HPDE6-E6E7 (cell line): Measurements from ENCODE around the gene PZP.

Experiments
- DNase-seq: peaks from one replicate; pipeline ENCODE4 v3.0.0; 2011; ENCODE audit warnings: missing footprints; ENCODE audit errors: extremely low spot score

The PZP gene

GRCh38 chr12:9124383-9125031 is 83.7 kb downstream of the PZP start:
- DNase-seq = no peak

GRCh38 chr12:9123781-9124382 is 84.3 kb downstream of the PZP start:
- no peak for DNase-seq

- no peak for DNase-seq
Observed at GRCh38 chr12:9122091-9122609, 86.0 kb downstream of the PZP start.

- DNase-seq = no peak
Observed at GRCh38 chr12:9120487-9121184, 87.6 kb downstream of the PZP start.

GRCh38 chr12:9118158-9118557 is 90.0 kb downstream of the PZP start:
- DNase-seq = no peak

GRCh38 chr12:9115731-9116559 is 92.2 kb downstream of the PZP start, which contains the start of gene A2M:
Gene A2M (minus strand): TSS chr12:9115919. CDS start chr12:9115849, 70 bp downstream.
- DNase-seq = no peak

GRCh38 chr12:9114946-9115345 is 93.2 kb downstream of the PZP start:
- no peak for DNase-seq

- no peak for DNase-seq
Observed at GRCh38 chr12:9113987-9114309, 94.2 kb downstream of the PZP start.

GRCh38 chr12:9113296-9113986 is 94.8 kb downstream of the PZP start:
- DNase-seq = no peak

- DNase-seq = no peak
Observed at GRCh38 chr12:9112076-9112853, 95.9 kb downstream of the PZP start.

GRCh38 chr12:9111525-9111924 is 96.7 kb downstream of the PZP start:
- no peak for DNase-seq

GRCh38 chr12:9109737-9110491 is 98.3 kb downstream of the PZP start:
- DNase-seq = no peak

GRCh38 chr12:9109213-9109522 is 99.0 kb downstream of the PZP start:
- DNase-seq = no peak

- no peak for DNase-seq
Observed at GRCh38 chr12:9108504-9109212, 99.5 kb downstream of the PZP start.

- DNase-seq = no peak
Observed at GRCh38 chr12:9107542-9107873, 100.7 kb downstream of the PZP start.

GRCh38 chr12:9106610-9107541 is 101.3 kb downstream of the PZP start:
- DNase-seq = no peak

- DNase-seq = no peak
Observed at GRCh38 chr12:9106067-9106466, 102.1 kb downstream of the PZP start.

GRCh38 chr12:9104767-9105423 is 103.3 kb downstream of the PZP start:
- no peak for DNase-seq
